Measurements from ENCODE around the gene ZNF235.
"Not testable (repeated sequence)": the region's sequence is repeated elsewhere in the genome, so short reads cannot be mapped to it uniquely, and the experiment has no call there.

The ZNF235 gene

GRCh38 chr19:44304659-44305193 is at the start of gene ZNF235:
Gene ZNF235, minus strand, starts transcription at chr19:44305025. Its CDS starts 1,621 bp downstream, at chr19:44303404.
- DNase-seq: peak; percentile 97

GRCh38 chr19:44346556-44346955 is 41.7 kb upstream of the ZNF235 start:
- no peak for DNase-seq

DNA sequence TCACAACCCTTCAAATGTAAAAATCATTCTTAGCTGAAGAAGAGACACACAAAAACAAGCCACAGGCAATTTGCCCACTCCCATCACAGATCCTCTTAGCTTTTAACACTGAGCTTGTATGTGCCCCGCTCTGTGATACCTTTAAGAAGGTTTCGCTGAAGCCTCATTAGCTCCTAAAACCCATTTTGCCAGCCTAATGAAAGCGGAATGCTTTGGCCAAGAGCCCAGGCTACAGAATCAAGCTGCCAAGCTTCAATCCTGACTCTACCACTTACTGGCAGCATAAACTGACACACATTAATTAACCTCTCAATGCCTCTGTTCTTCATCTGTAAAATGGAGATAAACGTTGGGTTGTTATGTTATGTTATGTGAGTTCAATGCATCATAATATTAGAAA is 41.1 kb upstream of the ZNF235 start:
- no peak for DNase-seq

DNA sequence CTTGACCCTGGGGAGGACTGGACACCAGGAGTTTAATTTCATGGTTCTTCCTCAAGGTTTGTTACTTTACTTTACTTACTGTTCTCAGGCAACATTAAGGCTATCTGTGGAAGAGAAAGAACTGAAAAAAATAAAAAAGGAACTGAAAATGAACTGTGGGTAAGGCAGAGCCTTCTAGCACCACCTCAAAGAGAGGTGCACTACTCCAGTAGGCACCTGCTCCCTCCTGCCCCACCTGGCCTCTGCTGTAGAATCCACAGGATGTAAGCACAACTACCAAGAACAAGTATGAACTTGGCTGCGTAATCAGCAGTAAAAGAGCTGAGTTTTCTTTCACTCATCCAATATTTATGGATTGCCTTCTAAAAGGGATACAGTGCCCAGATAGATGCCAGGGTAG is 39.4 kb upstream of the ZNF235 start:
- no peak for DNase-seq

GRCh38 chr19:44341794-44342193 is 37.0 kb upstream of the ZNF235 start:
- DNase-seq: no peak

DNA sequence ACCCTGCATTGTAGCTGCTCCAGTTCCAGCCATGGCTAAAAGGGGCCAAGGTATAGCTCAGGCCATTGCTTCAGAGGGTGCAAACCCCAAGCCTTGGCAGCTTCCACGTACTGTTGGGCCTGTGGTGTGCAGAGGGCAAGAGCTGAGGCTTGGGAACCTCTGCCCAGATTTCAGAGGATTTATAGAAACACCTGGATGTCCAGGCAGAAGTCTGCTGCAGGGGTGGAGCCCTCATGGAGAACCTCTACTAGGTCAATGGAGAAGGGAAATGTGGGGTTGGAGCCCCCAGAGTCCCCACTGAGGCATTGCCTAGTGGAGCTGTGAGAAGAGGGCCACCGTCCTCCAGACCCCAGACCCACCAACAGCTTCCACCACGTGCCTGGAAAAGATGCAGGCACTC is 29.8 kb upstream of the ZNF235 start:
- not testable (repeated sequence) for DNase-seq

DNA sequence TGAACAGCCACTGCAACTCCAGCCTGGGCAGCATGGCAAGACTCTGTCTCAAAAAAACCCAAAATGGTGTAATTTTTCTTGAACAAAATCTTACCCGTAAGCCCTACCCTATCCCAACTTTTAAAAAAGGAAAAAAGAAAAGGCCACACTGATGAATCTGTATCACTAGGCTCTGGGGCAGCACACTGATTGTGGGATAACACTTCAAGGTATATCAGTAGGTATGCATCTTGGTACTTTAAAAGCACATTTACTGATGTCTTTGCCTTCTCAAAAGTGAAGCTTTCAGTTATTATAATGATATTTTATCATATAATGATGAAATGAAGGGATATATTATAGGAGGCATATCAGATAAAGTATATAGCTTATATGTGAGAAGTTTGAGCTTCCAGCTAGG is 27.3 kb upstream of the ZNF235 start:
- no peak for DNase-seq

DNA sequence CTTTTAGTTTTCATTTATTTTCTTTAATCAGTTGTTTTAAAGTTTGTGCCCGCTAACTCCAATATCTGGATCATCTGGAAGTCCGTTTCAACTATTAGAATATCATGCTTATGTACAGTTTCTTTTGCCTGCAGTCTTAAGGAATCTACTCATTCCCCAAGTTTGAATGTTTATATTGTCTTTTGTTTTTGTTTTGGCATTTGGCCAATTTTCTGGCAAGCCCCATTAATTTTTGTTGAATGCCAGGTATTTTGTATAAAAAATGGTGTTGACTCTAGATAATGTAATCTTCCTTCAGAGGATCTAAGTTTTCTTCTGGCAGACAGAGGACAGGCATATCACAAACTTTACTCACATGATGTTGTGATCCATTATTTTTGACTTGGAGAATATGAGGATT is 11.1 kb upstream of the ZNF235 start:
- DNase-seq: no peak

DNA sequence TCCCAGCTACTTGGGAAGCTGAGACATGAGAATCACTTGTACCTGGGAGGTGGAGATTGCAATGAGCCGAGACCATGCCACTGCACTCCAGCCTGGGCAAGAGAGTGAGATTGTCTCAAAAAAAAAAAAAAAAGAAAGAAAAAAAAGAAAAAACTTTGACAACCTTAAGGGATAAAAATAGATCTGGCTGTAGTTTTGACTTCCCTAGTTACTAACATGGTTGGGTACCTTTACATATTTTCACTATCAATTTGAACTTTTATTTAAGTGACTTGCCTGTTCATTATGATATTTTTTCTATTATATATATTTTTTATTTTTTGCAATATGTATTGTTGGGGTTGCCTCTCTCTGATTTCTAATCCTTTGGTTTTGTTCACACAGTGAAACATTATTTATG is 8.4 kb upstream of the ZNF235 start:
- no peak for DNase-seq

GRCh38 chr19:44308011-44308410 is 3.2 kb upstream of the ZNF235 start:
- DNase-seq: no peak

DNA sequence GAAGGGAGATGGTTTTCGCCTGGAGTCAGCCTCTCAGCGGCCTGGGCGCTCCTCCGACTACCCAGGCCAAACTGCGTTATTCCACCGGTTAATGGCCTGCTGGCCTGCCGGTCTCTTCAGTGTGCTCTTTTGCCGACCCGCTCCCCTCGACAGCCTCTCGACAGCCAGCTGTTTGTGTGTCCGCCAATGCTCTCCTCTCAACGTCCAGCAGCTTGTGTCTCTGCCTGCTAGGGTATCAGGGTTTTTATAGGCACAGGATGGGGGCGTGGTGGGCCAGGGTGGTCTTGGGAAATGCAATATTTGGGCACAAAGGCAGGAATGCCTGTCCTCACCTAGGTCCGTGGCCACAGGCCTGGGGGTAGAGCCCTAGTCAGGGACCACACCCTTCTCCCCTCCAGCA is 1.5 kb upstream of the ZNF235 start:
- no peak for DNase-seq

DNA sequence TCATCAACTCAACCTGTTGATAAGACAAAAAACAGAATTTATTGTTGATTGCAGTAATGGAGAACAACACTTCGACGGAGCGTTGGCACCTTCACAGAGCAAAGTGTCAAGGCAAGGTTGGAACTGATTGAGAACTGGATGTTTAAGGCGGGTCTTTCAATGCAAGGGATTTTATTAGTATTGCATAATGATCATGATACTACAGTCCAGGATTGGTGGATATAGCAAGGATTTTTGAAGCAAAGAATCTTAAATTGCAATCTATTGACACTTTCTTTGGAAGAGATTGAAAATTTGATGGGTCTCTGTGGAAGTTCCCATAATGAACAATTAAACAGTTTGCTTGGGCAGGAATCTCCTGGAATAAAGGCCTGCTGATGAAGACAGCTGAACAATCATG is 632 bp upstream of the ZNF235 start:
- no peak for DNase-seq

GRCh38 chr19:44303976-44304568 is 753 bp downstream of the ZNF235 start:
- peak; percentile 51 for DNase-seq

GRCh38 chr19:44303320-44303719 is 1.5 kb downstream of the ZNF235 start:
- DNase-seq: peak; percentile 26

GRCh38 chr19:44284968-44285367 is 19.9 kb downstream of the ZNF235 start:
- no peak for DNase-seq

DNA sequence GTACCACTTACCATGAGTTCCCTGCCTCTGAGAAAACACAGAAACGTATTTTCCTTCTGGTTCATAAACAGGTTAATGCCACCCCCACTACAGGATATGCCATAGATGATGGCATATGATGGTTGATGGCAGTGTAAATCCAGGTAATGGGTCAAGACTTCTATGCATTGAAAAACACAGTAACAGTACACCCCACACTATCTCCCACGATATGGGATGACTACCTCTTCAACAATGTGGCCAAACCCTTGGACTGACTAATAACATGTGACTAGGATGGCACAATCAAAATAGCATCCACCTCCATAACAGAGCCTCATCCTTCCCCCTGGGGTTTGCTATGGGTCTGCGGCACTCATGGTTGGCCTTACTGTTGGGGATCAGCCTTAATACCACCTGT is 22.0 kb downstream of the ZNF235 start:
- no peak for DNase-seq

GRCh38 chr19:44280916-44281315 is 23.9 kb downstream of the ZNF235 start:
- no peak for DNase-seq

- no peak for DNase-seq
These were observed 26.6 kb downstream of the ZNF235 start for GRCh38 chr19:44278181-44278690.

- DNase-seq: no peak
These were observed 27.5 kb downstream of the ZNF235 start for GRCh38 chr19:44277331-44277730.

DNA sequence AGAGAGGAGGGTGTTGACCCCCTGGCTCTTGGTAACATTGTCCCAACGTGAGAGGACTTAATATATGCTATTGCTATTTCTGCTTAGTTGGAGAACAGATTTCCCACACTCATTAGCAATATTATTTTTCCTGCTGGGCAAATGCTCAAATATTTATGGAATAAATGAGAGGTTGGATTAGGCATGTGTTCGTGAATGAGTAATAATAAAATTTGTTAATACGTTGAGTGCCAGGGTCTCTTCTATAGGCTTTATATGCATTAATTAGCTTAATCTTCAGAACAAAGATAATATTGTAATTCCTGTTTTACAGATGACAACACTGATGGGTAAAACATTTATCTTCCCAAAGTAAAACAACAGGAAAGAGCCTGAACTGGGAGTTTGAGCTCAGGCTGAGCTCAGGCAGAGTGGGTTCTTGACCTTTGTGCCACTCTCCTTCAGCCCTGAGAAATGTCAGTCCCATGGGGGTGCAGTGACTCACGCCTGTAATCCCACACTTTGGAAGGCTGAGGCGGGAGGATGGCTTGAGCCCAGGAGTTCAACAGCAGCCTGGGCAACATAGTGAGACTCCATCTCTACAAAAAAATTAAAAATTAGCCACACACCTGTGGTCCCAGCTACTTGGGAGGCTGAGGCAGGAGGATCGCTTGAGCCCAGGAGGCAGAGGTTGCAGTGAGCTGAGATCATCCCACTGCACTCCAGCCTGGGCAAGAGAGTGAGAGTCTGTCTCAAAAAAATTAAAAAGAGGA is 44.0 kb downstream of the ZNF235 start:
- DNase-seq: no peak

DNA sequence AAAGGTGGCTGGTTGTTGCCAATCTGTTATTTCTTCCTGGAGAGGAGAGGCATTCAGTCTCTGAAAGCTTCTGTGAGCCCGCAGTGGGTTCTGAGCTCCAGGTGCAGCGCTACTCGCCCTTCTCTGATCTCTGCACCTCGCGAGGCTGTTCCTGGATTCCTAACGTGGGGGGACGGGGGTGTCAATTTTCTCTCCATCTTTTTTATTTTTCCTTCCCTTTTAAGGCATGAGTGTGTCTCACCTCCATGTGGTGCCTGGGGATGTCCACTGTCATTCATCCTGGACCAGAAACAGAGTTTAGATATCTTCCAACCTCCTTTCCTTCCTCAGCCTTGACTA is 44.5 kb downstream of the ZNF235 start:
- no peak for DNase-seq

GRCh38 chr19:44258835-44259413 is 45.9 kb downstream of the ZNF235 start:
- no peak for DNase-seq

- DNase-seq: no peak
These were observed 46.7 kb downstream of the ZNF235 start for GRCh38 chr19:44258136-44258535.
